ENCODE results near the gene PLK3.

DNA sequence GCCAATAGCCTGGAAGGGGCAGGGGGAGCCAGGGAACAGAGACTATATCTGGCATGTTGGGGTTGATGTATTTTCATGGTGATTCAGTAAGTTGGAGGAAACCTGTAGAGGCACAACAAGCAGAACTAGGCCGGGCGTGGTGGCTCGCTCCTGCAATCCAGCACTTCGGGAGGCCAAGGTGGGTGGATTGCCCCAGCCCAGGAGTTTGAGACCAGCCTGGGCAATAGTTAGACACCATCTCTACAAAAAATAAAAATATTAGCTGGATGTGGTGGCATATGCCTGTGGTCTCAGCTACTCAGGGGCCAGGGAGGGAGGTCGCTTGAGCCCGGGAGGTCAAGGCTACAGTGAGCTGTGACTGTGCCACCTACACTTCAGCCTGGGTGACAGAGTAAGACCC is 53.0 kb downstream of the PLK3 start:
- TF ChIP-seq, protein P1, sequence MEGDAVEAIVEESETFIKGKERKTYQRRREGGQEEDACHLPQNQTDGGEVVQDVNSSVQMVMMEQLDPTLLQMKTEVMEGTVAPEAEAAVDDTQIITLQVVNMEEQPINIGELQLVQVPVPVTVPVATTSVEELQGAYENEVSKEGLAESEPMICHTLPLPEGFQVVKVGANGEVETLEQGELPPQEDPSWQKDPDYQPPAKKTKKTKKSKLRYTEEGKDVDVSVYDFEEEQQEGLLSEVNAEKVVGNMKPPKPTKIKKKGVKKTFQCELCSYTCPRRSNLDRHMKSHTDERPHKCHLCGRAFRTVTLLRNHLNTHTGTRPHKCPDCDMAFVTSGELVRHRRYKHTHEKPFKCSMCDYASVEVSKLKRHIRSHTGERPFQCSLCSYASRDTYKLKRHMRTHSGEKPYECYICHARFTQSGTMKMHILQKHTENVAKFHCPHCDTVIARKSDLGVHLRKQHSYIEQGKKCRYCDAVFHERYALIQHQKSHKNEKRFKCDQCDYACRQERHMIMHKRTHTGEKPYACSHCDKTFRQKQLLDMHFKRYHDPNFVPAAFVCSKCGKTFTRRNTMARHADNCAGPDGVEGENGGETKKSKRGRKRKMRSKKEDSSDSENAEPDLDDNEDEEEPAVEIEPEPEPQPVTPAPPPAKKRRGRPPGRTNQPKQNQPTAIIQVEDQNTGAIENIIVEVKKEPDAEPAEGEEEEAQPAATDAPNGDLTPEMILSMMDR (optimal IDR thresholded peaks at IDR 0.05 in 1 of 3, IDR thresholded peaks at IDR 0.05 in 1 of 3, conservative IDR thresholded peaks at IDR 0.05 in 1 of 3; ENCODE audit: extremely low read depth in 1 of 3, insufficient read depth in 2 of 3, low read length in 3 of 3) = no peak
- TF ChIP-seq EZH2 (IDR thresholded peaks at IDR 0.05; ENCODE audit: low read length) = no peak
